PC-3 (cell line): ENCODE data around the gene PADI3. TPM values are rescaled to one million over a fixed set of nuclear protein-coding genes. Genes with fewer than 3 reads are reported as not detected.

Experiments
- ATAC-seq: fragments of 200-7000 bp; cut with Tn5 transposase; 2 replicates; pipeline ENCODE4 v1.9.1; 2020; ENCODE audit warnings: mild to moderate bottlenecking, moderate library complexity
- BruUV-seq: library from RNA; stranded (reverse); fragments of 400-500 nt; replicated peaks from 2 replicates; lab custom pipeline; 2021; lab: Mats Ljungman, UMichigan
- CTCF ChIA-PET: fragments of 300-600 bp; sonication (Branson Sonifier 250); formaldehyde crosslinking; loops from one replicate; lab custom pipeline; 2022; ENCODE audit warnings: antibody characterized with exemption; lab: Charles Lee
- POLR2A ChIA-PET: fragments of 300-600 bp; sonication (Branson Sonifier 250); formaldehyde crosslinking; loops from one replicate; lab custom pipeline; 2022; ENCODE audit warnings: antibody characterized with exemption; ENCODE audit not compliant: unreplicated experiment; lab: Charles Lee
- DNase-seq: peaks from one replicate; pipeline ENCODE4 v3.0.0-alpha.2; 2015
- H2AFZ ChIP-seq: fragments of 300-600 bp; sonication (generic); 2 replicates; pipeline ENCODE4 v1.6.0; 2016; ENCODE audit warnings: antibody characterized with exemption, low read length
- H3F3A ChIP-seq: fragments of 300-600 bp; sonication (generic); one replicate; pipeline ENCODE4 v1.6.0; 2017; ENCODE audit warnings: antibody characterized with exemption, low read length, control low read depth, mild to moderate bottlenecking; ENCODE audit not compliant: unreplicated experiment
- H3K27ac ChIP-seq: fragments of 300-600 bp; sonication (generic); 2 replicates; pipeline ENCODE4 v1.5.1; 2016; ENCODE audit warnings: mild to moderate bottlenecking, low read length
- H3K27me3 ChIP-seq: fragments of 300-600 bp; sonication (generic); 2 replicates; pipeline ENCODE4 v1.6.1; 2016; ENCODE audit warnings: low read length, mixed read lengths
- H3K36me3 ChIP-seq: fragments of 300-600 bp; sonication (generic); 2 replicates; pipeline ENCODE4 v1.6.1; 2016; ENCODE audit warnings: low read depth, mixed run types, low read length, mixed read lengths
- H3K4me1 ChIP-seq: fragments of 300-600 bp; sonication (generic); 2 replicates; pipeline ENCODE4 v1.5.1; 2016; ENCODE audit warnings: low read length; ENCODE audit not compliant: insufficient read depth
- H3K4me2 ChIP-seq: fragments of 300-600 bp; sonication (generic); 2 replicates; pipeline ENCODE4 v1.6.0; 2016; ENCODE audit warnings: low read length
- H3K4me3 ChIP-seq: fragments of 300-600 bp; sonication (generic); 2 replicates; pipeline ENCODE4 v1.5.1; 2016; ENCODE audit warnings: mild to moderate bottlenecking, low read length, mixed read lengths
- H3K79me2 ChIP-seq: fragments of 300-600 bp; sonication (generic); 2 replicates; pipeline ENCODE4 v1.6.1; 2017; ENCODE audit warnings: low read length, mixed read lengths
- H3K9ac ChIP-seq: fragments of 300-600 bp; sonication (generic); 2 replicates; pipeline ENCODE4 v1.6.0; 2016; ENCODE audit warnings: mild to moderate bottlenecking, low read length
- H3K9me2 ChIP-seq: fragments of 300-600 bp; sonication (generic); replicated peaks from 2 replicates; pipeline ENCODE4 v1.6.1; 2016; ENCODE audit warnings: mixed run types, low read length, mixed read lengths
- H3K9me3 ChIP-seq: fragments of 300-600 bp; sonication (generic); 2 replicates; pipeline ENCODE4 v1.6.1; 2016; ENCODE audit warnings: low read length, mixed read lengths
- H4K20me1 ChIP-seq: fragments of 300-600 bp; sonication (generic); 2 replicates; pipeline ENCODE4 v1.6.1; 2016; ENCODE audit warnings: low read length, mixed read lengths
- CTCF ChIP-seq: fragments of 300-600 bp; sonication (generic); conservative IDR thresholded peaks from 2 replicates; pipeline ENCODE4 v1.5.1; 2017; ENCODE audit warnings: antibody characterized with exemption, low read depth, mild to moderate bottlenecking, low read length
- EZH2 ChIP-seq: fragments of 300-600 bp; sonication (generic); IDR thresholded peaks from one replicate; pipeline ENCODE4 v1.6.1; 2017; ENCODE audit warnings: antibody characterized with exemption, mild to moderate bottlenecking, low read length; ENCODE audit not compliant: unreplicated experiment
- EZH2phosphoT487 ChIP-seq: fragments of 300-600 bp; sonication (generic); IDR thresholded peaks from 2 replicates; pipeline ENCODE4 v1.6.1; 2018; ENCODE audit warnings: mild to moderate bottlenecking, antibody characterized with exemption, low read length, borderline replicate concordance
- intact Hi-C: fragments of 100-400 bp; cut with micrococcal nuclease; formaldehyde crosslinking; loops from 2 replicates; pipeline ENCODE4 v1.9.0; 2023
- total RNA-seq: library from RNA; depleted of rRNA; stranded (reverse); fragments of >200 nt; gene quantifications from 2 replicates; pipeline ENCODE4 v1.2.3, GENCODE V29; 2014

Gene PADI3
- total RNA-seq, 1 experiment from 2014 or later = 0.26 TPM

GRCh38 chr1:17207046-17207445, 41.9 kb upstream of the PADI3 start:
- Histone ChIP-seq H3K4me2 (no peak overlapping the region), H3K27ac (peak overlapping the region; percentile 77), H3K36me3 (no peaks in the 10 kb centered on the region), H3F3A (no peaks in the 10 kb centered on the region), H3K9ac (no peak overlapping the region), H2AFZ (no peak overlapping the region), H3K4me3 (no peak overlapping the region), H3K79me2 (no peaks in the 10 kb centered on the region), H3K27me3 (no peaks in the 10 kb centered on the region), H3K4me1 (peaks cover 30% of the 10 kb centered on the region), H3K9me3 (no peaks in the 10 kb centered on the region), H3K9me2 (no peaks in the 10 kb centered on the region), H4K20me1 (no peaks in the 10 kb centered on the region)
- no TSS peak for BruUV-seq
- DNase-seq (no peak), ATAC-seq (no peak)
- ChIA-PET CTCF (no interaction called here), POLR2A (no interaction called here)
- intact Hi-C loops = no loop called here
- no peak for TF ChIP-seq EZH2
- TF ChIP-seq CTCF = no peak
- no peak for TF ChIP-seq EZH2phosphoT487

GRCh38 chr1:17207540-17207939, 41.4 kb upstream of the PADI3 start:
- Histone ChIP-seq H3K4me2 (peak overlapping the region; percentile 6; the same call in 1 of the 2 replicates), H3K4me1 (peaks cover 30% of the 10 kb centered on the region), H3K4me3 (no peak overlapping the region), H4K20me1 (no peaks in the 10 kb centered on the region), H3K27me3 (no peaks in the 10 kb centered on the region), H3K9me3 (no peaks in the 10 kb centered on the region), H3K27ac (peak overlapping the region; percentile 77), H3F3A (no peaks in the 10 kb centered on the region), H3K9ac (peak overlapping the region; percentile 50; the same call in 1 of the 2 replicates), H3K9me2 (no peaks in the 10 kb centered on the region), H3K79me2 (no peaks in the 10 kb centered on the region), H2AFZ (no peak overlapping the region), H3K36me3 (no peaks in the 10 kb centered on the region)
- TF ChIP-seq CTCF = no peak
- TF ChIP-seq EZH2 = no peak
- TF ChIP-seq EZH2phosphoT487 = no peak
- ChIA-PET POLR2A (no interaction called here), CTCF (no interaction called here)
- DNase-seq (no peak), ATAC-seq (peak; percentile 35)
- no TSS peak for BruUV-seq
- intact Hi-C loops = no loop called here

- no TSS peak for BruUV-seq
- no peaks in the 10 kb centered on the region for H3K9me2 ChIP-seq
- peak overlapping the region; percentile 50; the same call in 1 of the 2 replicates for H3K9ac ChIP-seq
- H3K36me3 ChIP-seq = no peaks in the 10 kb centered on the region
- TF ChIP-seq EZH2 (no peak), CTCF (no peak), EZH2phosphoT487 (no peak)
- ATAC-seq (peak; percentile 87), DNase-seq (peak; percentile 91)
- no peaks in the 10 kb centered on the region for H3K9me3 ChIP-seq
- no peaks in the 10 kb centered on the region for H3F3A ChIP-seq
- H3K4me1 ChIP-seq = peaks cover 35% of the 10 kb centered on the region
- no peak overlapping the region for H3K4me3 ChIP-seq
- POLR2A ChIA-PET = no interaction called here
- peak overlapping the region; percentile 77 for H3K27ac ChIP-seq
- H4K20me1 ChIP-seq = no peaks in the 10 kb centered on the region
- no peak overlapping the region for H2AFZ ChIP-seq
- no peaks in the 10 kb centered on the region for H3K79me2 ChIP-seq
- CTCF ChIA-PET = no interaction called here
- intact Hi-C loops = loop anchor here (2.0 kb wide), 1 partner anchor 25 kb away; no protein-coding TSS in a partner anchor
- no peaks in the 10 kb centered on the region for H3K27me3 ChIP-seq
- H3K4me2 ChIP-seq = peak overlapping the region; percentile 6; the same call in 1 of the 2 replicates
Observed at GRCh38 chr1:17207966-17208418, 40.9 kb upstream of the PADI3 start.
